ENCODE measurements around the gene CAMTA1. TPM values are rescaled to one million over a fixed set of nuclear protein-coding genes. Genes with fewer than 3 reads are reported as not detected.

CAMTA1 gene
- polyA plus RNA-seq, 2 donors: 61.1 to 75.0 TPM

DNA sequence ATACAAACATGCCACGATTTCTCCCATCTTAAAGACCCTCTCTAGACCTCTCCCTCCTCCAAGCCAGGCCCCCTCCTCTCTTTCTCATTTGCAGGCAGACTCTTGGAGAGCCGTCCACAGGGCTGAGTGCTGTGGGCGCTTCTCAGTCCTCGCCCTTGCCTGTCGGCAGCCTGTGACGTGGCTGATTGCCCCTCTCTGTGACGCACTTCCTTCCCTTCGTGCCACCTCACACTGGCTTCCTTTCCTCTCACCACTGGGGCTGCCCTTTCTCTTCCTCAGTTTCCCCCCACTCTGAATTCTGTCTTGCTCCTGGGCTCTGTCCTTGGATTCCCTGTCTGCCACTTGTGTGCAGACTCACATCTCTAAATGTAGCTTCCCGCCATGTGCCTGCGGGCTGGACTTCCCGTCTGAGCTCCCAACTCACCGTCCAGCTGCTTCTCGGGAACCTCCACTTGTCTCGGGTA, 227.2 kb downstream of the CAMTA1 start:
- Histone ChIP-seq H3K9me3 (ENCODE audit: control insufficient read depth in 2 of 2, insufficient read depth in 1 of 2, low read depth in 1 of 2, low read length in 1 of 2) (no peaks in the 10 kb centered on the region), H3K4me3 (ENCODE audit: low read depth in 1 of 2, low read length in 2 of 2) (no peak overlapping the region), H3K27ac (ENCODE audit: low read depth in 2 of 2, low read length in 1 of 2) (no peak overlapping the region), H3K27me3 (ENCODE audit: control insufficient read depth in 1 of 2, insufficient read depth in 2 of 2, low read length in 2 of 2) (no peaks in the 10 kb centered on the region), H3K4me1 (ENCODE audit: control insufficient read depth in 2 of 2, insufficient read depth in 2 of 2, low read length in 1 of 2) (no peaks in the 10 kb centered on the region), H3K36me3 (ENCODE audit: control insufficient read depth in 2 of 2, insufficient read depth in 2 of 2, low read length in 1 of 2) (no peaks in the 10 kb centered on the region)
- 83 to 86% methylated on average over 14 of the region's 14 CpGs for WGBS, 2 donors

DNA sequence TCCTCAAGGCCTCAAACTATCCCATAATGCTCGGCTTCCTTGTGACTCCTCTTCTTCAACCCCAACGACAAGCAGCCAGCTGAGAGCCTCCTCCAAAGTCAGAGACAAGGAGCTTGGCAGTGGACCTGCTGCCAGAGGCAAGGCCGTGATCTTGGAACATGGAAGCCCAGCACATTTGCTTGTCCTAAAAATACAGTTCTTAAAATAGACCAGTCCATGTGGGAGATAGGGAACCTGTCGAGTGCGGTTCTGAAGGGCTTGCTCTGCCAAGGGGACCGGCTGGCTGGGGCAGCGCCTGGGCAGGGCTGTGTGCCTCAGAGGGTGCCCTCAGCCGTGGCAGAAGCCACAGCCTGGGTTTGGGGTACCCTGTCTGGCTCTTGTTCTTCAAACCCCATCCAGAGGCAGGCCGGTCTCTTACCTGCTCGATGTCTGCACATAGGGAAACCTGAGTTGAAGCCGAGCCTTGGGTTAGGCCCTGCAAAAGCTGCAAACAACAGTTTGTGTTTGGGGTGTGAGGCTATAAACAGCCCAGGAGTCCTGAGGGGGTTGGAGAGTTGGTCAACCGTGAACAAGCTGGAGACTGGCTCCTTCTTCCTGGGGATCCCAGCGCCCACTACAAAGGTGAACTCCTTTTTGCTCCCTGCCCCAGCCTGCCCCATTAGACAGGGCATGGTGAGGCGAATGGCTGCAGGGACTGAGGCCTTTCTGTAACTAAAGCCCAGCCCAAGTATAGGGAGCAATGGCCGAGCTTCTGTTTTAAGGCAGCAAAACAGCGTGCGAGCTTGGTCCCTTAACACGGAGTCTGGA, 228.8 kb downstream of the CAMTA1 start:
- WGBS, 2 donors: 76 to 79% methylated on average over 18 of the region's 18 CpGs
- no peaks in the 10 kb centered on the region for H3K9me3 ChIP-seq (ENCODE audit: control insufficient read depth in 2 of 2, insufficient read depth in 1 of 2, low read depth in 1 of 2, low read length in 1 of 2)

DNA sequence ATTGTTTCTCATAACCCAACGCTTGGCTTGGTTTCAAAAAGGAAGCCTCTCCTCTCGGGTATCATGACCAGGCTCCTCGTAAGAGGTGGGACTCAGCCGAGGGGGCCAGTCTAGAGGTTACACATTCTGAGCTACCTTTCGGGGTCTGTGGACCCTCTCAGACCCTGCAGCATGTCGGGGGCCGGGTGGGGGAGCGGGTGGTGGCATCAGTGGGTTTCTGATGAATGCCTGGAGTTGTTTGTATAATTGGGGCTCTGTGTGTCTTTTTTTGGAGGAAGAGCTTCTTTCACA, 229.3 kb downstream of the CAMTA1 start:
- Histone ChIP-seq H3K27ac (ENCODE audit: low read depth in 2 of 2, low read length in 1 of 2) (no peak overlapping the region), H3K9me3 (ENCODE audit: control insufficient read depth in 2 of 2, insufficient read depth in 1 of 2, low read depth in 1 of 2, low read length in 1 of 2) (no peaks in the 10 kb centered on the region), H3K27me3 (ENCODE audit: control insufficient read depth in 1 of 2, insufficient read depth in 2 of 2, low read length in 2 of 2) (no peaks in the 10 kb centered on the region), H3K4me3 (ENCODE audit: low read depth in 1 of 2, low read length in 2 of 2) (no peak overlapping the region), H3K4me1 (ENCODE audit: control insufficient read depth in 2 of 2, insufficient read depth in 2 of 2, low read length in 1 of 2) (no peaks in the 10 kb centered on the region), H3K36me3 (ENCODE audit: control insufficient read depth in 2 of 2, insufficient read depth in 2 of 2, low read length in 1 of 2) (no peaks in the 10 kb centered on the region)
- WGBS, 2 donors: 74 to 78% methylated on average over 8 of the region's 8 CpGs

More for the DNA sequence above, 228.8 kb downstream of the CAMTA1 start:
- Histone ChIP-seq H3K4me1 (ENCODE audit: control insufficient read depth in 2 of 2, insufficient read depth in 2 of 2, low read length in 1 of 2) (no peaks in the 10 kb centered on the region), H3K4me3 (ENCODE audit: low read depth in 1 of 2, low read length in 2 of 2) (no peak overlapping the region), H3K36me3 (ENCODE audit: control insufficient read depth in 2 of 2, insufficient read depth in 2 of 2, low read length in 1 of 2) (no peaks in the 10 kb centered on the region), H3K27me3 (ENCODE audit: control insufficient read depth in 1 of 2, insufficient read depth in 2 of 2, low read length in 2 of 2) (no peaks in the 10 kb centered on the region), H3K27ac (ENCODE audit: low read depth in 2 of 2, low read length in 1 of 2) (no peak overlapping the region)

DNA sequence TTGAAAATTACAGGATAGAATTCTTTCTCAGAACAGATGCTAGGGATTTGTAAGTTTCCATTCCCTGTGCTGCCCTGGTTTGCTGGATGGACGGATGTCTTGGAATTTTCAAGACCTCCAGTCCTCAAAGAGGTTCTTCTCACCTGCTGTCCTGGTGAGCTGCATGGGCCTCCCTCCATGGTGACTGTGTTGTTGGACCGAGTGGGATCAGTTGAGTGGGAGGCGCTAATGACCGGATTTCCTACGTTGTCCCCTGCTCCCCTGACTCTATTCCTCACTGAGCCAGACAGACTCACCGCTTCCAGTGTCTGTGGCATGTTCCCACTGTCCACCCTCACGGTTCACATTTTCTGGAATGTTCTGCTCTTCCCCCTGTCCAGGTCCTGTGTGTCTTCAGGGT, 229.8 kb downstream of the CAMTA1 start:
- no peak overlapping the region for H3K27ac ChIP-seq (ENCODE audit: low read depth in 2 of 2, low read length in 1 of 2)
- H3K9me3 ChIP-seq (ENCODE audit: control insufficient read depth in 2 of 2, insufficient read depth in 1 of 2, low read depth in 1 of 2, low read length in 1 of 2): no peaks in the 10 kb centered on the region
- no peak overlapping the region for H3K4me3 ChIP-seq (ENCODE audit: low read depth in 1 of 2, low read length in 2 of 2)
- no peaks in the 10 kb centered on the region for H3K4me1 ChIP-seq (ENCODE audit: control insufficient read depth in 2 of 2, insufficient read depth in 2 of 2, low read length in 1 of 2)
- 84% methylated on average over 7 of the region's 7 CpGs for WGBS, 2 donors
- H3K36me3 ChIP-seq (ENCODE audit: control insufficient read depth in 2 of 2, insufficient read depth in 2 of 2, low read length in 1 of 2): no peaks in the 10 kb centered on the region
- H3K27me3 ChIP-seq (ENCODE audit: control insufficient read depth in 1 of 2, insufficient read depth in 2 of 2, low read length in 2 of 2): no peaks in the 10 kb centered on the region

GRCh38 chr1:7018351-7018750, 233.1 kb downstream of the CAMTA1 start:
- Histone ChIP-seq H3K27ac (ENCODE audit: low read depth in 2 of 2, low read length in 1 of 2) (no peak overlapping the region), H3K27me3 (ENCODE audit: control insufficient read depth in 1 of 2, insufficient read depth in 2 of 2, low read length in 2 of 2) (no peaks in the 10 kb centered on the region)
- WGBS, 2 donors: 81 to 92% methylated on average over 7 of the region's 7 CpGs

DNA sequence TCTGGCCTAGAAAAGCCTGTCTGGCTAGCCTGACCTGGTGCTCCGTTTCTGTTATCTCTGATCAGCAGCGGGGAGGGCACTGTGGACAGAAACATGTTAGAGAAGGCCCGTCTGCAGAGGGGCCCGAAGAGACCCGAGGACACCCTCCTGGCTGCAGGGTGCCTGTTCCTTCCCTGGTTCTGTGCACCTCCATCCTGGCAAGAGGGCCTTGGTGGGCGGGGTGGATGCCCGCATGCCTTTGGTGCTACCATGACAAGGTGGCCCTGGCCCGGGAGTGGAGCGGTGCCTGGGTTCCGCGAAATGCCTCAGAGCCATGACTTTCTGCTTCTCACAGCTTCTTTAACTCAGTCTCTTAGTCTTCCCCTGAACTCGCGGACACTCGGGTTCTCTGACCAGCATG, 233.6 kb downstream of the CAMTA1 start:
- H3K4me1 ChIP-seq (ENCODE audit: control insufficient read depth in 2 of 2, insufficient read depth in 2 of 2, low read length in 1 of 2): no peaks in the 10 kb centered on the region
- no peak overlapping the region for H3K27ac ChIP-seq (ENCODE audit: low read depth in 2 of 2, low read length in 1 of 2)
- H3K36me3 ChIP-seq (ENCODE audit: control insufficient read depth in 2 of 2, insufficient read depth in 2 of 2, low read length in 1 of 2): no peaks in the 10 kb centered on the region
- no peak overlapping the region for H3K4me3 ChIP-seq (ENCODE audit: low read depth in 1 of 2, low read length in 2 of 2)
- H3K9me3 ChIP-seq (ENCODE audit: control insufficient read depth in 2 of 2, insufficient read depth in 1 of 2, low read depth in 1 of 2, low read length in 1 of 2): no peaks in the 10 kb centered on the region
- whole genome bisulfite sequencing, 2 donors: 85 to 88% methylated on average over 14 of the region's 14 CpGs
- no peaks in the 10 kb centered on the region for H3K27me3 ChIP-seq (ENCODE audit: control insufficient read depth in 1 of 2, insufficient read depth in 2 of 2, low read length in 2 of 2)

More at GRCh38 chr1:7018351-7018750, 233.1 kb downstream of the CAMTA1 start:
- H3K4me3 ChIP-seq (ENCODE audit: low read depth in 1 of 2, low read length in 2 of 2): no peak overlapping the region
- H3K4me1 ChIP-seq (ENCODE audit: control insufficient read depth in 2 of 2, insufficient read depth in 2 of 2, low read length in 1 of 2): no peaks in the 10 kb centered on the region
- no peaks in the 10 kb centered on the region for H3K36me3 ChIP-seq (ENCODE audit: control insufficient read depth in 2 of 2, insufficient read depth in 2 of 2, low read length in 1 of 2)
- no peaks in the 10 kb centered on the region for H3K9me3 ChIP-seq (ENCODE audit: control insufficient read depth in 2 of 2, insufficient read depth in 1 of 2, low read depth in 1 of 2, low read length in 1 of 2)

DNA sequence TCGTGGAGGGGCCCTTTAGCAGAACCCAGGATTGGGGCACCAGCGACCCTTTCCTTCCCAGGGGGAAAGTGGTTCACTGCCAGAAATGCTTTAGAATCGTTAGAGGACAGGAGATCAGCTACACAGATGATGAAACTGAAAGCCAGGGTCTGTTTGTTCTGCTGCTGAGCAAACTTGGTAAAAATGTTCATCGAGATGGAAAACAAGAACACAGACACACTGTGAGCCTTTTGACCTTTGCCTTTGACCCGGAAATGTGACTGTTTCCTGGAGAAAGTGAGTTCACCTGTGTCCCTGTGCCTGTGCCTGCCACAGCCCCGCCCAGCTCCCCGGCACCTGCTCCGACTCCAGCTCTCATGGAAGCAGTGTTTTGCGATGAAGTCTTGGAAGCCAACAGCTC, 234.3 kb downstream of the CAMTA1 start:
- Histone ChIP-seq H3K4me1 (ENCODE audit: control insufficient read depth in 2 of 2, insufficient read depth in 2 of 2, low read length in 1 of 2) (no peaks in the 10 kb centered on the region), H3K27ac (ENCODE audit: low read depth in 2 of 2, low read length in 1 of 2) (no peak overlapping the region), H3K36me3 (ENCODE audit: control insufficient read depth in 2 of 2, insufficient read depth in 2 of 2, low read length in 1 of 2) (no peaks in the 10 kb centered on the region), H3K9me3 (ENCODE audit: control insufficient read depth in 2 of 2, insufficient read depth in 1 of 2, low read depth in 1 of 2, low read length in 1 of 2) (no peaks in the 10 kb centered on the region), H3K4me3 (ENCODE audit: low read depth in 1 of 2, low read length in 2 of 2) (no peak overlapping the region), H3K27me3 (ENCODE audit: control insufficient read depth in 1 of 2, insufficient read depth in 2 of 2, low read length in 2 of 2) (no peaks in the 10 kb centered on the region)
- 58 to 61% methylated on average over 9 of the region's 9 CpGs for WGBS, 2 donors

GRCh38 chr1:7022058-7022457, 236.8 kb downstream of the CAMTA1 start:
- Histone ChIP-seq H3K36me3 (ENCODE audit: control insufficient read depth in 2 of 2, insufficient read depth in 2 of 2, low read length in 1 of 2) (no peaks in the 10 kb centered on the region), H3K4me3 (ENCODE audit: low read depth in 1 of 2, low read length in 2 of 2) (no peak overlapping the region), H3K4me1 (ENCODE audit: control insufficient read depth in 2 of 2, insufficient read depth in 2 of 2, low read length in 1 of 2) (no peaks in the 10 kb centered on the region), H3K9me3 (ENCODE audit: control insufficient read depth in 2 of 2, insufficient read depth in 1 of 2, low read depth in 1 of 2, low read length in 1 of 2) (no peaks in the 10 kb centered on the region), H3K27me3 (ENCODE audit: control insufficient read depth in 1 of 2, insufficient read depth in 2 of 2, low read length in 2 of 2) (no peaks in the 10 kb centered on the region), H3K27ac (ENCODE audit: low read depth in 2 of 2, low read length in 1 of 2) (no peak overlapping the region)
- 61 to 74% methylated on average over 3 of the region's 3 CpGs for WGBS, 2 donors

GRCh38 chr1:7025013-7025412, 239.8 kb downstream of the CAMTA1 start:
- Histone ChIP-seq H3K27me3 (ENCODE audit: control insufficient read depth in 1 of 2, insufficient read depth in 2 of 2, low read length in 2 of 2) (no peaks in the 10 kb centered on the region), H3K27ac (ENCODE audit: low read depth in 2 of 2, low read length in 1 of 2) (no peak overlapping the region)
- 79 to 85% methylated on average over 7 of the region's 7 CpGs for WGBS, 2 donors

GRCh38 chr1:7026169-7026568, 240.9 kb downstream of the CAMTA1 start:
- WGBS, 2 donors: 74 to 77% methylated on average over 6 of the region's 6 CpGs
- Histone ChIP-seq H3K36me3 (ENCODE audit: control insufficient read depth in 2 of 2, insufficient read depth in 2 of 2, low read length in 1 of 2) (no peaks in the 10 kb centered on the region), H3K4me1 (ENCODE audit: control insufficient read depth in 2 of 2, insufficient read depth in 2 of 2, low read length in 1 of 2) (no peaks in the 10 kb centered on the region), H3K27ac (ENCODE audit: low read depth in 2 of 2, low read length in 1 of 2) (no peak overlapping the region), H3K27me3 (ENCODE audit: control insufficient read depth in 1 of 2, insufficient read depth in 2 of 2, low read length in 2 of 2) (no peaks in the 10 kb centered on the region), H3K9me3 (ENCODE audit: control insufficient read depth in 2 of 2, insufficient read depth in 1 of 2, low read depth in 1 of 2, low read length in 1 of 2) (no peaks in the 10 kb centered on the region), H3K4me3 (ENCODE audit: low read depth in 1 of 2, low read length in 2 of 2) (no peak overlapping the region)

More at GRCh38 chr1:7025013-7025412, 239.8 kb downstream of the CAMTA1 start:
- Histone ChIP-seq H3K4me3 (ENCODE audit: low read depth in 1 of 2, low read length in 2 of 2) (no peak overlapping the region), H3K36me3 (ENCODE audit: control insufficient read depth in 2 of 2, insufficient read depth in 2 of 2, low read length in 1 of 2) (no peaks in the 10 kb centered on the region), H3K4me1 (ENCODE audit: control insufficient read depth in 2 of 2, insufficient read depth in 2 of 2, low read length in 1 of 2) (no peaks in the 10 kb centered on the region), H3K9me3 (ENCODE audit: control insufficient read depth in 2 of 2, insufficient read depth in 1 of 2, low read depth in 1 of 2, low read length in 1 of 2) (no peaks in the 10 kb centered on the region)
